GM12892 (cell line): Measurements from ENCODE around the gene AQP3.

Source experiments
- POLR2AphosphoS5 ChIP-seq: IDR thresholded peaks from 2 replicates; pipeline ENCODE4 v1.6.1; 2011; ENCODE audit warnings: low read depth, low read length, control low read depth
- TAF1 ChIP-seq: IDR thresholded peaks from 2 replicates; pipeline ENCODE4 v1.6.1; 2011; ENCODE audit warnings: low read depth, mild to moderate bottlenecking, control low read depth, low read length, borderline replicate concordance

DNA sequence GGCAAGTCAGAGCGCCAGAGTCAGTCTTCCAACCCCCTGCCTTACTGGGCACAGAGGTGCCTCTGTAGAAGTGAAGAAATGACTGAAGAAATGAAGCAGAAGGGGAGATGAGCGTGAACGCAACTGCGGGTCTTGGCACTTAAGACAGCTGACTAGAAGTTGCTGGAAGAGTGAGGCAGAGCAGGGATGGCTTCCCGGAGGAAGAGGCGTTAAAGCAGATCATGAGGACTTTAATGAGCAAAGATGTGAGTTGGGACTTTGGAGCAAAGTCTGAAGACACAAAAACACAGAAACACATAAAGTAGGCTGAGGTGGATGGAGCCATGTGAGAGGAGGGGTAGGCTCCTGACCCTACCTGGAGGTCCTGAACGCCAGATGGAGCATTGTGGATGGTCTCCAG, 7.2 kb downstream of the AQP3 start:
- TF ChIP-seq TAF1 (no peak), POLR2AphosphoS5 (no peak)
